Heart left ventricle (tissue), 16 donors: Measurements from ENCODE around the gene WFDC5. TPM values are rescaled to one million over a fixed set of nuclear protein-coding genes. Genes with fewer than 3 reads are reported as not detected.
A peak's percentile ranks its signal among the peaks of the same experiment; 100 is the strongest.

ENCODE experiments used
- ATAC-seq, 4 donors: fragments of 200-7000 bp; cut with Tn5 transposase; one replicate each; pipeline ENCODE4 v1.9.1; 2020 to 2022; ENCODE audit warnings: moderate library complexity in 4 of 4, mild to moderate bottlenecking in 3 of 4, moderate number of reproducible peaks in 1 of 4
- DNase-seq, 5 donors: peaks; one replicate each; pipeline ENCODE4 v3.0.0-alpha.2; 2020
- H3K27ac ChIP-seq, 12 donors: fragments of 200-600 bp; sonication (generic) in 4 of 12; one replicate each; pipeline versions ENCODE4 v1.5.0 to v1.8.0; 2016 to 2022; ENCODE audit warnings: mild to moderate bottlenecking in 2 of 12
- H3K27me3 ChIP-seq, 9 donors: fragments of 200-600 bp; sonication (generic) in 2 of 9; one replicate each; pipeline versions ENCODE4 v1.5.1 to v1.8.0; 2016 to 2022; ENCODE audit warnings: mild to moderate bottlenecking in 3 of 9
- H3K36me3 ChIP-seq, 9 donors: fragments of 200-600 bp; sonication (generic) in 2 of 9; one replicate each; pipeline versions ENCODE4 v1.5.0 to v1.8.0; 2018 to 2022; ENCODE audit warnings: mild to moderate bottlenecking in 2 of 9
- H3K4me1 ChIP-seq, 12 donors: fragments of 200-600 bp; sonication (generic) in 4 of 12; one replicate each; pipeline versions ENCODE4 v1.5.0 to v1.8.0; 2016 to 2022; ENCODE audit warnings: mild to moderate bottlenecking in 3 of 12
- H3K4me3 ChIP-seq, 12 donors: fragments of 200-600 bp; sonication (generic) in 4 of 12; one replicate each; pipeline versions ENCODE4 v1.5.0 to v1.8.0; 2017 to 2022; ENCODE audit warnings: mild to moderate bottlenecking in 9 of 12, moderate library complexity in 4 of 12
- H3K9me3 ChIP-seq, 12 donors: fragments of 200-600 bp; sonication (generic) in 4 of 12; one replicate each; pipeline versions ENCODE4 v1.5.0 to v1.8.0; 2016 to 2022; ENCODE audit warnings: mild to moderate bottlenecking in 1 of 12
- CTCF ChIP-seq, 12 donors: fragments of 200-600 bp; sonication (generic) in 4 of 12; IDR thresholded peaks; one replicate each; pipeline versions ENCODE4 v1.5.0 to v1.8.0; 2018 to 2022; ENCODE audit warnings: antibody characterized with exemption in 12 of 12, mild to moderate bottlenecking in 5 of 12
- POLR2A ChIP-seq, 2 donors: fragments of 450-650 bp; IDR thresholded peaks; one replicate each; pipeline ENCODE4 v1.6.1; 2017; ENCODE audit warnings: antibody characterized with exemption in 2 of 2, mild to moderate bottlenecking in 2 of 2, moderate library complexity in 2 of 2
- WGBS, 4 donors: extraction: QIAGEN DNeasy Blood & Tissue Kit in 2 of 4; methylation state at CpG; one replicate each; pipeline versions ENCODE4 v1.1.5 to v1.1.7; 2013 to 2018; 5-methylcytosine and 5-hydroxymethylcytosine counted together
- intact Hi-C, 10 donors: fragments of 100-400 bp; cut with DNase I; formaldehyde crosslinking; loops; one replicate each; pipeline versions ENCODE4 v1.11.1 to v1.14.2; 2022
- polyA plus RNA-seq, 2 donors: library from polyadenylated mRNA; stranded (reverse); fragments of 200-250 nt; gene quantifications; one replicate each; pipeline ENCODE4 v1.2.3, GENCODE V29; 2013
- total RNA-seq, 9 donors: library from RNA; depleted of rRNA in 2 of 9; stranded (reverse); fragments of >200 nt in 2 of 9; fragmentation: NEBNext Ultra II Directional in 3 of 9; extraction: Animal tissue kit (Norgen Biotek cat#: 25700) in 3 of 9; gene quantifications; one replicate each; pipeline versions ENCODE4 v1.1.0 to v1.2.4, GENCODE V29; 2016 to 2023
- donor health status: ischemic (EF 13 %, LVEDD 7.1; RV severe dilation, severe dysfunction).
- donor health status: healthy with polysubstance abuse.
- donor health status: DM: no; HTN: yes; CAD: no.
- donor health status: DM: no; HTN: no; CAD: no.
- donor health status: ischemic (EF 25% LVEDD 6.9; RV normal size, moderate dysfunction).
- donor health status: ischemic (EF 25% LVEDD 5.7; RV mildly dilated, moderate dysfunction).
- donor health status: healthy.
- donor health status: DM: yes; HTN: yes; CAD: no.
- donor health status: ischemic (EF 35%, LVEDD 5.7; RV mildly dilated, moderate dysfunction).
- donor health status: nonischemic (EF 11% LVEDD 7.7; RV severe dilation, severe dysfunction).
- donor health status: DM: yes; HTN: yes; CAD: no.
- donor health status: PGD.
- donor health status: ischemic (EF 29% LVEDD 5.4; RV normal size, mild dysfunction).
- donor health status: nonischemic (EF 23%, LVEDD 6.1; RV moderate dilation, normal function).

The WFDC5 gene
- total and polyA plus RNA-seq, 11 donors = not detected

GRCh38 chr20:45096781-45097180, 18.2 kb downstream of the WFDC5 start:
- no peaks in the 10 kb centered on the region for H3K9me3 ChIP-seq
- no peak for TF ChIP-seq CTCF (IDR thresholded peaks at IDR 0.05)
- no peak for TF ChIP-seq POLR2A (IDR thresholded peaks at IDR 0.05)
- intact Hi-C loops = loop anchor here (1.0 to 10.0 kb wide), 8 partner anchors 52 to 198 kb away; no protein-coding TSS in a partner anchor
- DNase-seq (no peak), ATAC-seq (no peak)
- peaks cover 0 to 19% (median 4%) of the 10 kb centered on the region in 12 donors for H3K4me1 ChIP-seq
- no peak overlapping the region for H3K27ac ChIP-seq
- H3K27me3 ChIP-seq = peaks cover 22 to 60% (median 34%) of the 10 kb centered on the region in 9 donors
- H3K4me3 ChIP-seq = no peak overlapping the region
- H3K36me3 ChIP-seq = no peaks in the 10 kb centered on the region
- WGBS, 4 donors = 73 to 81% (median 76%) methylated on average over 9 of the region's 9 CpGs

- peak in 4 of 5 donors; percentile 34 to 50 (median 39) for DNase-seq
- Histone ChIP-seq H3K36me3 (no peaks in the 10 kb centered on the region), H3K4me1 (peaks cover 0 to 17% (median 4%) of the 10 kb centered on the region in 12 donors), H3K4me3 (no peak overlapping the region), H3K9me3 (no peaks in the 10 kb centered on the region), H3K27ac (no peak overlapping the region), H3K27me3 (peaks cover 19 to 50% (median 33%) of the 10 kb centered on the region in 9 donors)
- no peak for TF ChIP-seq POLR2A (IDR thresholded peaks at IDR 0.05)
- TF ChIP-seq CTCF (IDR thresholded peaks at IDR 0.05) = peak; percentile 54 to 79 (median 70)
- peak; percentile 18 to 67 (median 50) for ATAC-seq
- WGBS, 4 donors = 5 to 14% (median 9%) methylated on average over 7 of the region's 7 CpGs
- intact Hi-C loops = loop anchor here (1.0 to 10.0 kb wide), 9 partner anchors 51 to 199 kb away; no protein-coding TSS in a partner anchor
These were observed 19.2 kb downstream of the WFDC5 start for GRCh38 chr20:45095805-45096238.

- no peaks in the 10 kb centered on the region for H3K9me3 ChIP-seq
- no peaks in the 10 kb centered on the region for H3K36me3 ChIP-seq
- 89 to 96% (median 92%) methylated on average over 4 to 11 of the region's 11 CpGs for WGBS, 4 donors
- no peak overlapping the region for H3K27ac ChIP-seq
- no peak for TF ChIP-seq CTCF (IDR thresholded peaks at IDR 0.05)
- TF ChIP-seq POLR2A (IDR thresholded peaks at IDR 0.05) = no peak
- peaks cover 0 to 13% (median 4%) of the 10 kb centered on the region in 12 donors for H3K4me1 ChIP-seq
- ATAC-seq (no peak), DNase-seq (no peak)
- intact Hi-C loops = loop anchor here (2.0 to 10.0 kb wide), 7 partner anchors 50 to 200 kb away; no protein-coding TSS in a partner anchor
- H3K27me3 ChIP-seq = peaks cover 15 to 42% (median 28%) of the 10 kb centered on the region in 9 donors
- H3K4me3 ChIP-seq = no peak overlapping the region
These were observed 20.0 kb downstream of the WFDC5 start for GRCh38 chr20:45094864-45095574.

GRCh38 chr20:45094201-45094600, 20.8 kb downstream of the WFDC5 start:
- TF ChIP-seq CTCF (IDR thresholded peaks at IDR 0.05) (no peak), POLR2A (IDR thresholded peaks at IDR 0.05) (no peak)
- ATAC-seq = no peak
- Histone ChIP-seq H3K9me3 (no peaks in the 10 kb centered on the region), H3K27me3 (peaks cover 15 to 34% (median 24%) of the 10 kb centered on the region in 9 donors), H3K36me3 (no peaks in the 10 kb centered on the region), H3K4me1 (peaks cover 0 to 13% (median 4%) of the 10 kb centered on the region in 12 donors), H3K27ac (no peak overlapping the region), H3K4me3 (no peak overlapping the region)
- no peak for DNase-seq
- intact Hi-C loops = loop anchor here in 6 of 10 donors (2.0 to 10.0 kb wide), 5 partner anchors 49 to 201 kb away; no protein-coding TSS in a partner anchor
- WGBS, 4 donors = 91 to 100% (median 95%) methylated on average over 2 of the region's 2 CpGs
